ENCODE measurements around the gene USP25.

Gene USP25

GRCh38 chr21:15788847-15789523, 59.2 kb downstream of the USP25 start:
- TF ChIP-seq GABPA (IDR thresholded peaks at IDR 0.05; ENCODE audit: low read depth) = no peak
- TF ChIP-seq CTCF (IDR thresholded peaks at IDR 0.05; ENCODE audit: insufficient read depth, low read length) = no peak
- TF ChIP-seq REST (IDR thresholded peaks at IDR 0.05; ENCODE audit: insufficient replicate concordance, low read depth) = no peak
- no peak for TF ChIP-seq POLR2AphosphoS5 (IDR thresholded peaks at IDR 0.05; ENCODE audit: low read depth)
- no peak for TF ChIP-seq SPI1 (IDR thresholded peaks at IDR 0.05; ENCODE audit: borderline replicate concordance, low read depth)
- Histone ChIP-seq H3K4me3 (replicated peaks; ENCODE audit: insufficient read depth, low read length) (no peak overlapping the region), H3K27ac (replicated peaks) (no peak overlapping the region), H3K27me3 (ENCODE audit: insufficient read depth, poor library complexity, severe bottlenecking) (no peaks in the 10 kb centered on the region)
- DNase-seq (ENCODE audit: low read depth in 1 of 2, low spot score in 1 of 2) = no peak

GRCh38 chr21:15793109-15793508, 63.3 kb downstream of the USP25 start:
- Histone ChIP-seq H3K4me3 (replicated peaks; ENCODE audit: insufficient read depth, low read length) (no peak overlapping the region), H3K27ac (replicated peaks) (no peak overlapping the region), H3K27me3 (ENCODE audit: insufficient read depth, poor library complexity, severe bottlenecking) (no peaks in the 10 kb centered on the region)
- no peak for DNase-seq (ENCODE audit: low read depth in 1 of 2, low spot score in 1 of 2)
- no peak for TF ChIP-seq POLR2AphosphoS5 (IDR thresholded peaks at IDR 0.05; ENCODE audit: low read depth)
- no peak for TF ChIP-seq GABPA (IDR thresholded peaks at IDR 0.05; ENCODE audit: low read depth)
- no peak for TF ChIP-seq REST (IDR thresholded peaks at IDR 0.05; ENCODE audit: insufficient replicate concordance, low read depth)
- no peak for TF ChIP-seq CTCF (IDR thresholded peaks at IDR 0.05; ENCODE audit: insufficient read depth, low read length)
- TF ChIP-seq SPI1 (IDR thresholded peaks at IDR 0.05; ENCODE audit: borderline replicate concordance, low read depth) = no peak

- no peak for DNase-seq (ENCODE audit: low read depth in 1 of 2, low spot score in 1 of 2)
- Histone ChIP-seq H3K27me3 (ENCODE audit: insufficient read depth, poor library complexity, severe bottlenecking) (no peaks in the 10 kb centered on the region), H3K4me3 (replicated peaks; ENCODE audit: insufficient read depth, low read length) (no peak overlapping the region), H3K27ac (replicated peaks) (no peak overlapping the region)
- TF ChIP-seq REST (IDR thresholded peaks at IDR 0.05; ENCODE audit: insufficient replicate concordance, low read depth) (no peak), CTCF (IDR thresholded peaks at IDR 0.05; ENCODE audit: insufficient read depth, low read length) (no peak)
These were observed 63.9 kb downstream of the USP25 start for GRCh38 chr21:15793550-15794235.
